GM12878 (cell line): ENCODE results near the gene ADSL. TPM values are rescaled to one million over a fixed set of nuclear protein-coding genes. Genes with fewer than 3 reads are reported as not detected.

ENCODE experiments used
- ATAC-seq: fragments of 200-7000 bp; cut with Tn5 transposase; 3 replicates; pipeline ENCODE4 v1.9.1; 2020; ENCODE audit warnings: mild to moderate bottlenecking, moderate library complexity
- BruUV-seq: library from RNA; stranded (reverse); fragments of 400-500 nt; replicated peaks from 2 replicates; lab custom pipeline; 2021; lab: Mats Ljungman, UMichigan
- CTCF ChIA-PET: fragments of 300-600 bp; sonication (Branson Sonifier 250); formaldehyde crosslinking; extraction: SDS; loops from one replicate; lab custom pipeline; 2021; ENCODE audit warnings: inconsistent platforms; lab: Yijun Ruan, JAX
- POLR2A ChIA-PET: fragments of 350-600 bp; formaldehyde crosslinking; extraction: SDS; loops from one replicate; lab custom pipeline; 2021; ENCODE audit warnings: inconsistent platforms; lab: Charles Lee
- RAD21 ChIA-PET: fragments of 300-600 bp; sonication (Branson Sonifier 250); formaldehyde crosslinking; loops from one replicate; lab custom pipeline; 2023; ENCODE audit warnings: antibody characterized with exemption; ENCODE audit not compliant: unreplicated experiment; lab: Charles Lee
- SMC1A ChIA-PET: fragments of 300-600 bp; sonication (Branson Sonifier 250); formaldehyde crosslinking; loops from one replicate; lab custom pipeline; 2023; ENCODE audit not compliant: unreplicated experiment, uncharacterized antibody; lab: Charles Lee
- DNase-seq: peaks from one replicate; pipeline ENCODE4 v3.0.0-alpha.2; 2011; ENCODE audit warnings: low read depth, low spot score
- FAIRE-seq: peaks from 3 replicates; lab custom pipeline; 2011; peaks lifted over from hg19 to GRCh38; lab: Jason Lieb, UNC
- H2AFZ ChIP-seq: 2 replicates; pipeline ENCODE4 v1.6.0; 2011; ENCODE audit warnings: low read depth, low read length, control low read depth; ENCODE audit not compliant: control insufficient read depth
- H3K27ac ChIP-seq: 2 replicates; pipeline ENCODE4 v1.5.1; 2011; ENCODE audit warnings: control low read depth; ENCODE audit not compliant: control insufficient read depth, insufficient read depth
- H3K27me3 ChIP-seq, 2 experiments: replicated peaks in 1 of 2; 2 replicates each; pipeline versions ENCODE4 v1.6.0 to v1.6.1; 2011; ENCODE audit warnings: low read length in 1 of 2; ENCODE audit not compliant: control insufficient read depth in 2 of 2, insufficient read depth in 2 of 2
- H3K36me3 ChIP-seq, 2 experiments: 2 replicates each; pipeline ENCODE4 v1.5.1; 2011; ENCODE audit warnings: low read length in 1 of 2; ENCODE audit not compliant: control insufficient read depth in 2 of 2, insufficient read depth in 2 of 2
- H3K4me1 ChIP-seq: 2 replicates; pipeline ENCODE4 v1.6.1; 2011; ENCODE audit warnings: mild to moderate bottlenecking, low read length, moderate library complexity, mixed read lengths; ENCODE audit not compliant: control insufficient read depth, insufficient read depth
- H3K4me2 ChIP-seq: 2 replicates; pipeline ENCODE4 v1.6.0; 2011; ENCODE audit warnings: control low read depth; ENCODE audit not compliant: control insufficient read depth, insufficient read depth
- H3K4me3 ChIP-seq: fragments of 200-600 bp; sonication (generic); 2 replicates; pipeline ENCODE4 v1.5.1; 2016
- H3K79me2 ChIP-seq: 2 replicates; pipeline ENCODE4 v1.6.0; 2011; ENCODE audit warnings: low read length; ENCODE audit not compliant: control insufficient read depth, insufficient read depth
- H3K9ac ChIP-seq: 2 replicates; pipeline ENCODE4 v1.8.0; 2011; ENCODE audit warnings: low read length, control low read depth, mixed read lengths; ENCODE audit not compliant: control insufficient read depth, insufficient read depth
- H3K9me3 ChIP-seq: replicated peaks from 3 replicates; pipeline ENCODE4 v1.5.1; 2011; ENCODE audit warnings: mild to moderate bottlenecking, low read length; ENCODE audit not compliant: control insufficient read depth, insufficient read depth
- H4K20me1 ChIP-seq: 2 replicates; pipeline ENCODE4 v1.6.0; 2011; ENCODE audit not compliant: control insufficient read depth, insufficient read depth
- BCL11A ChIP-seq: IDR thresholded peaks from 2 replicates; pipeline ENCODE4 v1.6.1; 2011; ENCODE audit warnings: low read depth, low read length
- BHLHE40 ChIP-seq, 2 experiments: fragments of 450-650 bp in 1 of 2; IDR thresholded peaks; 2 replicates each; pipeline ENCODE4 v1.6.1; 2011 to 2017; ENCODE audit warnings: low read depth in 2 of 2, borderline replicate concordance in 1 of 2, improper control_type of control experiment in 1 of 2, low read length in 1 of 2, mild to moderate bottlenecking in 1 of 2
- EED ChIP-seq: sonication (generic); IDR thresholded peaks from 2 replicates; pipeline ENCODE4 v1.6.1; 2016; ENCODE audit warnings: antibody characterized with exemption, low read depth
- IKZF1 ChIP-seq: fragments of 450-650 bp; conservative IDR thresholded peaks from 2 replicates; pipeline ENCODE4 v1.6.1; 2017; ENCODE audit warnings: antibody characterized with exemption, mild to moderate bottlenecking
- NFIC ChIP-seq: IDR thresholded peaks from 2 replicates; pipeline ENCODE4 v1.6.1; 2012; ENCODE audit warnings: low read depth, mild to moderate bottlenecking, inconsistent platforms, low read length, moderate library complexity
- NR2C1 ChIP-seq: fragments of 450-650 bp; IDR thresholded peaks from 2 replicates; pipeline ENCODE4 v1.6.1; 2017; ENCODE audit warnings: antibody characterized with exemption, mild to moderate bottlenecking, moderate library complexity
- PBX3 ChIP-seq: IDR thresholded peaks from 2 replicates; pipeline ENCODE4 v1.6.1; 2011; ENCODE audit warnings: mild to moderate bottlenecking, low read depth, low read length, moderate library complexity; ENCODE audit not compliant: insufficient replicate concordance
- RUNX3 ChIP-seq: IDR thresholded peaks from 2 replicates; pipeline ENCODE4 v1.6.1; 2012; ENCODE audit warnings: low read length, inconsistent platforms
- SIN3A ChIP-seq: IDR thresholded peaks from 2 replicates; pipeline ENCODE4 v1.6.1; 2012; ENCODE audit warnings: low read depth, low read length, improper control_type of control experiment
- STAT1 ChIP-seq: fragments of 450-650 bp; conservative IDR thresholded peaks from 2 replicates; pipeline ENCODE4 v1.6.1; 2014; ENCODE audit warnings: antibody characterized with exemption, mild to moderate bottlenecking
- STAT3 ChIP-seq: IDR thresholded peaks from 2 replicates; pipeline ENCODE4 v1.6.1; 2011; ENCODE audit warnings: low read depth, low read length, improper control_type of control experiment
- TCF7 ChIP-seq: IDR thresholded peaks from 2 replicates; pipeline ENCODE4 v1.6.1; 2014; ENCODE audit warnings: antibody characterized with exemption, borderline replicate concordance
- WRNIP1 ChIP-seq: IDR thresholded peaks from 2 replicates; pipeline ENCODE4 v1.6.1; 2011; ENCODE audit warnings: low read depth, low read length, improper control_type of control experiment, borderline replicate concordance
- WGBS: methylation state at CpG from one replicate; pipeline ENCODE4 v1.1.6; 2016; ENCODE audit warnings: low lambda C conversion rate; ENCODE audit not compliant: insufficient replicate concordance, insufficient coverage; ENCODE audit errors: missing lambda C conversion rate; 5-methylcytosine and 5-hydroxymethylcytosine counted together
- in situ Hi-C: fragments of 300-500 bp; cut with MboI; formaldehyde crosslinking; loops from 9 replicates; pipeline ENCODE4 v1.14.3; 2018; ENCODE audit warnings: mixed read lengths
- intact Hi-C: fragments of 100-400 bp; cut with micrococcal nuclease; formaldehyde crosslinking; loops from one replicate; pipeline ENCODE4 v1.14.2; 2022; ENCODE audit not compliant: unreplicated experiment
- polyA plus RNA-seq, 11 experiments: library from polyadenylated mRNA; depleted of rRNA in 4 of 11; unstranded in 6 of 11; stranded (reverse) in 5 of 11; fragments of >200 nt; fragmentation: Nextera tagmentation in 4 of 11; fragmentation: Illumina TruSeq in 1 of 11; extraction: Ambion mirVana in 4 of 11; extraction: Trizol in 1 of 11; gene quantifications; 1 replicate in 1 of 11; 2 replicates in 10 of 11; pipeline versions ENCODE4 v1.2.1 to v1.2.3, GENCODE V29; 2011 to 2016; ENCODE audit warnings: inconsistent platforms in 2 of 11, missing spikeins in 2 of 11, low read depth in 1 of 11
- total RNA-seq, 4 experiments: library from RNA; depleted of rRNA in 3 of 4; stranded (reverse); fragments of >200 nt in 3 of 4; fragmentation: Illumina TruSeq in 1 of 4; extraction: Trizol in 1 of 4; gene quantifications; 2 replicates each; pipeline versions ENCODE4 v1.2.1 to v1.2.3, GENCODE V29; 2013 to 2021

ADSL gene
- total and polyA plus RNA-seq, 10 of the 15 experiments (the other 5 are each of a cell fraction or from before 2014, with no cell fraction given) = 126 to 313 (median 143) TPM

DNA sequence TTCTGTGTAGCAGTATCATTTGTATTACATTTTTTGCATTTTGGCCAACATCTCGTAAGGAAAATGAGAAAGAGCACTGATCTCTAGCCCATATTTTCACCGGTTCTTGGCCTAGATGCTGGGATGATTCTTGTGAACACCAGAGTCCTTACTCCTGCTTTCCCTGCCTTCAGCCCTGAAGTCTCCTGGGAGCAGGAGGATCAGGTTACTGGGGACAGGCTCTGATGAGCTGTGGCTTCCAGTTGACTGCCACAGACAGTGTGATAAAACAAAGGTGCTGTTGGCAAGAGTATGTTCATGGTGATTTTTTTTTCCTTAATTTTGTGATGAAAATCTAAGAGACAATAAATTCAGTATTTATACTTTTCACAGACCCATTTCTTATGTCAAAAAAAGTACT lies 34.2 kb upstream of the ADSL start:
- no peak overlapping the region for H3K27ac ChIP-seq
- POLR2A ChIA-PET = no interaction called here

More for the DNA sequence above, 34.2 kb upstream of the ADSL start:
- H3K4me3 ChIP-seq = no peak overlapping the region
- no peak overlapping the region for H3K9ac ChIP-seq
- H3K4me2 ChIP-seq = no peak overlapping the region
- no peak for DNase-seq
- no peaks in the 10 kb centered on the region for H3K79me2 ChIP-seq
- SMC1A ChIA-PET = no interaction called here
- CTCF ChIA-PET = interaction anchor here (1.2 kb wide), 1 partner anchor 36 kb away, joined by 3 read pairs; no protein-coding TSS in a partner anchor
- no TSS peak for BruUV-seq
- in situ Hi-C loops = no loop called here
- H2AFZ ChIP-seq = no peak overlapping the region
- TF ChIP-seq STAT1 = no peak
- TF ChIP-seq RUNX3 = no peak
- no peak for TF ChIP-seq STAT3
- TF ChIP-seq WRNIP1 = no peak
- no peak for TF ChIP-seq TCF7
- no peak for TF ChIP-seq PBX3
- no peak for TF ChIP-seq EED
- TF ChIP-seq NR2C1 = no peak
- TF ChIP-seq NFIC = no peak
- no peak for TF ChIP-seq BCL11A
- no peak for TF ChIP-seq SIN3A
- TF ChIP-seq BHLHE40 (IDR thresholded peaks at IDR 0.05; ENCODE audit: borderline replicate concordance in 1 of 2, low read depth in 2 of 2, low read length in 1 of 2) = no peak
- TF ChIP-seq IKZF1 = no peak
- TF ChIP-seq, all 136 proteins: peak for 0
- H4K20me1 ChIP-seq = no peaks in the 10 kb centered on the region
- ATAC-seq = no peak
- intact Hi-C loops = no loop called here
- RAD21 ChIA-PET = no interaction called here
- H3K4me1 ChIP-seq = no peaks in the 10 kb centered on the region
- H3K27me3 ChIP-seq = no peaks in the 10 kb centered on the region
- H3K9me3 ChIP-seq = no peaks in the 10 kb centered on the region
- H3K36me3 ChIP-seq = peaks cover 16 to 42% of the 10 kb centered on the region in 2 experiments
- WGBS = 100% methylated on average over 2 of the region's 2 CpGs
- FAIRE-seq = no peak
